SK-N-SH (cell line): ENCODE data around the gene DNAH14. TPM values are rescaled to one million over a fixed set of nuclear protein-coding genes. Genes with fewer than 3 reads are reported as not detected.

Experiments
- CTCF ChIA-PET: fragments of 300-600, 350-600 bp; formaldehyde crosslinking; extraction: SDS; loops from one replicate; lab custom pipeline; 2021; lab: Yijun Ruan, JAX
- POLR2A ChIA-PET: fragments of 350-600 bp; sonication (Branson Sonifier 250); formaldehyde crosslinking; extraction: SDS; loops from one replicate; lab custom pipeline; 2020; ENCODE audit warnings: antibody characterized with exemption, inconsistent platforms; lab: Yijun Ruan, JAX
- DNase-seq: peaks from one replicate; pipeline ENCODE4 v3.0.0; 2012
- H2AFZ ChIP-seq: fragments of 200-600 bp; sonication (generic); 2 replicates; pipeline ENCODE4 v1.8.1; 2016; ENCODE audit warnings: antibody characterized with exemption, mild to moderate bottlenecking, low read depth
- H3F3A ChIP-seq: fragments of 200-600 bp; sonication (generic); replicated peaks from 2 replicates; pipeline ENCODE3; 2016; ENCODE audit warnings: antibody characterized with exemption, mild to moderate bottlenecking; ENCODE audit not compliant: insufficient read depth
- H3K27ac ChIP-seq, 2 experiments: fragments of 200-500 bp in 1 of 2; fragments of 200-600 bp in 1 of 2; sonication (Bioruptor generic) in 1 of 2; sonication (generic), shearing (Covaris generic) in 1 of 2; 2 replicates each; pipeline versions ENCODE4 v1.5.1 to v1.6.1; 2014 to 2016; ENCODE audit warnings: low read depth in 2 of 2, inconsistent platforms in 1 of 2, low read length in 1 of 2, mild to moderate bottlenecking in 1 of 2, mixed read lengths in 1 of 2
- H3K27me3 ChIP-seq: fragments of 200-600 bp; sonication (generic), shearing (Covaris generic); 2 replicates; pipeline ENCODE4 v1.6.1; 2016; ENCODE audit warnings: mixed run types; ENCODE audit not compliant: insufficient read depth
- H3K36me3 ChIP-seq, 2 experiments: fragments of 200-500 bp in 1 of 2; fragments of 200-600 bp in 1 of 2; sonication (Bioruptor generic) in 1 of 2; sonication (generic) in 1 of 2; replicated peaks in 1 of 2; 2 replicates each; pipeline versions ENCODE3 to v1.5.1; 2014 to 2016; ENCODE audit warnings: low read length in 1 of 2, mild to moderate bottlenecking in 1 of 2; ENCODE audit not compliant: insufficient read depth in 2 of 2, control insufficient read depth in 1 of 2
- H3K4me1 ChIP-seq, 2 experiments: fragments of 200-500 bp in 1 of 2; fragments of 200-600 bp in 1 of 2; sonication (Bioruptor generic) in 1 of 2; sonication (generic), shearing (Covaris generic) in 1 of 2; 2 replicates each; pipeline versions ENCODE4 v1.5.1 to v1.6.1; 2014 to 2016; ENCODE audit warnings: low read depth in 1 of 2, low read length in 1 of 2, mixed run types in 1 of 2; ENCODE audit not compliant: insufficient read depth in 2 of 2, control insufficient read depth in 1 of 2
- H3K4me2 ChIP-seq: fragments of 200-600 bp; sonication (generic), shearing (Covaris generic); 2 replicates; pipeline ENCODE4 v1.6.1; 2017; ENCODE audit warnings: mixed run types
- H3K4me3 ChIP-seq, 2 experiments: fragments of 200-500 bp in 1 of 2; fragments of 200-600 bp in 1 of 2; sonication (Bioruptor generic) in 1 of 2; sonication (generic), shearing (Covaris generic) in 1 of 2; 2 replicates each; pipeline versions ENCODE4 v1.5.1 to v1.8.1; 2014 to 2016; ENCODE audit warnings: low read depth in 2 of 2, inconsistent platforms in 1 of 2, low read length in 1 of 2, mild to moderate bottlenecking in 1 of 2, mixed read lengths in 1 of 2, moderate library complexity in 1 of 2
- H3K79me2 ChIP-seq: fragments of 200-600 bp; sonication (generic); 2 replicates; pipeline ENCODE4 v1.8.1; 2017; ENCODE audit warnings: mild to moderate bottlenecking; ENCODE audit not compliant: insufficient read depth
- H3K9ac ChIP-seq: fragments of 200-600 bp; sonication (generic); 2 replicates; pipeline ENCODE4 v1.6.1; 2017; ENCODE audit warnings: mixed run types
- H3K9me2 ChIP-seq: fragments of 200-600 bp; sonication (generic); 2 replicates; pipeline ENCODE4 v1.6.1; 2017; ENCODE audit warnings: mixed run types
- H3K9me3 ChIP-seq: fragments of 200-600 bp; sonication (generic); 2 replicates; pipeline ENCODE4 v1.6.1; 2017; ENCODE audit warnings: mixed run types, mild to moderate bottlenecking, moderate library complexity
- H4K20me1 ChIP-seq: fragments of 200-600 bp; sonication (generic); 2 replicates; pipeline ENCODE4 v1.6.1; 2017; ENCODE audit warnings: mild to moderate bottlenecking, mixed run types; ENCODE audit not compliant: insufficient read depth
- ELF1 ChIP-seq: IDR thresholded peaks from 2 replicates; pipeline ENCODE4 v1.4.0; 2012
- EP300 ChIP-seq, 2 experiments: IDR thresholded peaks; 2 replicates each; pipeline versions ENCODE4 v1.4.0 to v1.6.1; 2012; ENCODE audit warnings: borderline replicate concordance in 1 of 2, low read depth in 1 of 2, low read length in 1 of 2
- EZH2phosphoT487 ChIP-seq: fragments of 200-600 bp; sonication (generic); IDR thresholded peaks from 2 replicates; pipeline ENCODE4 v1.6.1; 2017; ENCODE audit warnings: low read depth, mixed run types, mild to moderate bottlenecking, antibody characterized with exemption, moderate library complexity, borderline replicate concordance
- FOSL2 ChIP-seq: IDR thresholded peaks from 2 replicates; pipeline ENCODE4 v1.4.0; 2012; ENCODE audit warnings: low read depth, mild to moderate bottlenecking, moderate library complexity, borderline replicate concordance
- FOXJ3 ChIP-seq: sonication (generic); formaldehyde crosslinking; IDR thresholded peaks from 2 replicates; pipeline ENCODE4 v1.5.1; 2020; ENCODE audit warnings: mild to moderate bottlenecking, missing genetic modification reagents
- GABPA ChIP-seq: IDR thresholded peaks from 2 replicates; pipeline ENCODE4 v1.4.0; 2012; ENCODE audit warnings: low read depth, mild to moderate bottlenecking
- JUND ChIP-seq: IDR thresholded peaks from 2 replicates; pipeline ENCODE4 v1.4.0; 2012
- MEF2A ChIP-seq: IDR thresholded peaks from 2 replicates; pipeline ENCODE4 v1.4.0; 2012; ENCODE audit warnings: low read depth, borderline replicate concordance
- NRF1 ChIP-seq: IDR thresholded peaks from 2 replicates; pipeline ENCODE4 v1.6.1; 2012; ENCODE audit warnings: low read depth, mild to moderate bottlenecking, low read length
- POLR2AphosphoS5 ChIP-seq: IDR thresholded peaks from 2 replicates; pipeline ENCODE4 v1.6.1; 2012; ENCODE audit warnings: low read depth, low read length
- RCOR1 ChIP-seq: fragments of 150-350 bp; IDR thresholded peaks from 2 replicates; pipeline ENCODE4 v1.6.1; 2017; ENCODE audit warnings: antibody characterized with exemption, low read length
- SIN3A ChIP-seq: IDR thresholded peaks from 2 replicates; pipeline ENCODE4 v1.6.1; 2012; ENCODE audit warnings: low read depth, mild to moderate bottlenecking, low read length, moderate library complexity, borderline replicate concordance
- SMC3 ChIP-seq: IDR thresholded peaks from 2 replicates; pipeline ENCODE4 v1.6.1; 2012; ENCODE audit warnings: low read depth, low read length, improper control_type of control experiment
- TCF12 ChIP-seq: IDR thresholded peaks from 2 replicates; pipeline ENCODE4 v1.4.0; 2012
- TEAD4 ChIP-seq: IDR thresholded peaks from 2 replicates; pipeline ENCODE4 v1.4.0; 2012; ENCODE audit warnings: mild to moderate bottlenecking, borderline replicate concordance; ENCODE audit not compliant: insufficient read depth
- YY1 ChIP-seq: IDR thresholded peaks from 2 replicates; pipeline ENCODE4 v1.4.0; 2012; ENCODE audit warnings: low read depth, mild to moderate bottlenecking
- WGBS: methylation state at CpG from one replicate; pipeline ENCODE4 v1.1.6; 2017; ENCODE audit warnings: low lambda C conversion rate; 5-methylcytosine and 5-hydroxymethylcytosine counted together
- polyA plus RNA-seq, 3 experiments: library from polyadenylated mRNA; depleted of rRNA; stranded (reverse); fragments of >200 nt; gene quantifications; 2 replicates each; pipeline ENCODE4 v1.2.3, GENCODE V29; 2012
- TF ChIP-seq, protein P1 (sequence below): fragments of 200-600 bp; sonication (generic); IDR thresholded peaks from 2 replicates; pipeline ENCODE4 v1.6.1; 2017; ENCODE audit warnings: antibody characterized with exemption, mild to moderate bottlenecking, moderate library complexity
- TF ChIP-seq, protein P2 (sequence below): IDR thresholded peaks from 2 replicates; pipeline ENCODE4; 2012
- TF ChIP-seq, protein P3 (sequence below): fragments of 150-350 bp; IDR thresholded peaks from 2 replicates; pipeline ENCODE4 v1.6.1; 2016; ENCODE audit warnings: mild to moderate bottlenecking, low read depth, low read length

Gene DNAH14
- polyA plus RNA-seq, 1 of the 3 experiments (the other 2 are of a cell fraction) = 8.0 TPM

DNA sequence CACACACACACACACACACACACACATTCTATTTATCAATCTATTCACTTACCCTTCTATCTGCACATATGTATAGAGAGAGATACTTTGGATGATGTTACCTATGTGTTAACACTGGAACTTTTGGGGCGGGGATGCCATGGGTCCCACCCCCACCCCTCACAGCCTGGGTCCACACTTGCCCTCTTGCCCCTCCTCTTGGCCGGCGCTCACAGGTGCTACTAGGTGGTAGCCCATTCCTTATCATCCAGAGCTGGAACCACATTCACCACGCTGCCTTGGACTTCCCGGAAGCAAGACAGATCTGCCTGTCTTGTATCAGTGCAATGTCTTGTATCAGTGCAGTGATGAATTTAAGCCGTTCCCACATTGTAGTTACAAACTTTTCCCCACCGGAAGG lies 413.2 kb downstream of the DNAH14 start:
- CTCF ChIA-PET = interaction anchor here (0.8 to 1.2 kb wide), 4 partner anchors 19 to 783 kb away, joined by 3 to 5 read pairs (median 4); no protein-coding TSS in a partner anchor

DNA sequence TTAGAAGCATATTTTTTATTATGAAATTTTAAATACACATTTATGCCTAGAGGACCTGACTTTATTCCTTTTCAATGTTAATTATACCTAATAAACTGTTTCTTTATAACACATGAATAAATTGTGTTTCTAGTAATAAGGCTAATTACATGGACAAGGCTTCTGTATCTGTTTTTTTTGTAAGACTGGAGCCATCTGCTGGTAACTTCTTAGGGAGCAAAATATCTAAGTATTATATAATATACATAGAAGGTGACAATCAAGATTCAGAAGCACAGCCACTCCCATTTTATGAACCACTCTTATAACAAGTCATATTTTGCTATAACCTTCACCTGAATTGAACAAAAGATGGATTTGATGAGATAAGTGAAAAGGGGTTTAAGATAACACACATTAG lies 414.1 kb downstream of the DNAH14 start:
- ChIA-PET CTCF (interaction anchor here (0.8 to 1.2 kb wide), 4 partner anchors 19 to 782 kb away, joined by 3 to 5 read pairs (median 4); no protein-coding TSS in a partner anchor), POLR2A (no interaction called here)
- H3K36me3 ChIP-seq = no peaks in the 10 kb centered on the region
- no peaks in the 10 kb centered on the region for H3K27me3 ChIP-seq
- no peak overlapping the region for H3K4me3 ChIP-seq
- DNase-seq = no peak
- H4K20me1 ChIP-seq = no peaks in the 10 kb centered on the region
- H3K9ac ChIP-seq = no peak overlapping the region
- no peak overlapping the region for H2AFZ ChIP-seq
- no peak overlapping the region for H3K4me2 ChIP-seq
- no peaks in the 10 kb centered on the region for H3K79me2 ChIP-seq
- TF ChIP-seq, protein P1, sequence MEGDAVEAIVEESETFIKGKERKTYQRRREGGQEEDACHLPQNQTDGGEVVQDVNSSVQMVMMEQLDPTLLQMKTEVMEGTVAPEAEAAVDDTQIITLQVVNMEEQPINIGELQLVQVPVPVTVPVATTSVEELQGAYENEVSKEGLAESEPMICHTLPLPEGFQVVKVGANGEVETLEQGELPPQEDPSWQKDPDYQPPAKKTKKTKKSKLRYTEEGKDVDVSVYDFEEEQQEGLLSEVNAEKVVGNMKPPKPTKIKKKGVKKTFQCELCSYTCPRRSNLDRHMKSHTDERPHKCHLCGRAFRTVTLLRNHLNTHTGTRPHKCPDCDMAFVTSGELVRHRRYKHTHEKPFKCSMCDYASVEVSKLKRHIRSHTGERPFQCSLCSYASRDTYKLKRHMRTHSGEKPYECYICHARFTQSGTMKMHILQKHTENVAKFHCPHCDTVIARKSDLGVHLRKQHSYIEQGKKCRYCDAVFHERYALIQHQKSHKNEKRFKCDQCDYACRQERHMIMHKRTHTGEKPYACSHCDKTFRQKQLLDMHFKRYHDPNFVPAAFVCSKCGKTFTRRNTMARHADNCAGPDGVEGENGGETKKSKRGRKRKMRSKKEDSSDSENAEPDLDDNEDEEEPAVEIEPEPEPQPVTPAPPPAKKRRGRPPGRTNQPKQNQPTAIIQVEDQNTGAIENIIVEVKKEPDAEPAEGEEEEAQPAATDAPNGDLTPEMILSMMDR = peak; percentile 43
- TF ChIP-seq JUND (no peak), SIN3A (no peak), NRF1 (no peak)
- H3K4me1 ChIP-seq = peaks cover 0 to 8% of the 10 kb centered on the region in 2 experiments; a peak in 1 of 4 replicates
- no peak overlapping the region for H3K27ac ChIP-seq
- no peaks in the 10 kb centered on the region for H3K9me2 ChIP-seq
- no peaks in the 10 kb centered on the region for H3F3A ChIP-seq
- H3K9me3 ChIP-seq = no peaks in the 10 kb centered on the region

More for the DNA sequence above, 413.2 kb downstream of the DNAH14 start:
- POLR2A ChIA-PET = no interaction called here
- no peaks in the 10 kb centered on the region for H4K20me1 ChIP-seq
- DNase-seq = no peak
- no peaks in the 10 kb centered on the region for H3F3A ChIP-seq
- H3K4me3 ChIP-seq = no peak overlapping the region
- H3K9me3 ChIP-seq = no peaks in the 10 kb centered on the region
- no peaks in the 10 kb centered on the region for H3K79me2 ChIP-seq
- H3K27me3 ChIP-seq = no peaks in the 10 kb centered on the region
- H3K4me1 ChIP-seq = peaks cover 0 to 8% of the 10 kb centered on the region in 2 experiments; a peak in 1 of 4 replicates
- H3K9me2 ChIP-seq = no peaks in the 10 kb centered on the region
- 64% methylated on average over 5 of the region's 7 CpGs for WGBS
- no peak overlapping the region for H3K27ac ChIP-seq
- TF ChIP-seq ELF1 = no peak
- no peak for TF ChIP-seq TEAD4
- TF ChIP-seq, protein P2, sequence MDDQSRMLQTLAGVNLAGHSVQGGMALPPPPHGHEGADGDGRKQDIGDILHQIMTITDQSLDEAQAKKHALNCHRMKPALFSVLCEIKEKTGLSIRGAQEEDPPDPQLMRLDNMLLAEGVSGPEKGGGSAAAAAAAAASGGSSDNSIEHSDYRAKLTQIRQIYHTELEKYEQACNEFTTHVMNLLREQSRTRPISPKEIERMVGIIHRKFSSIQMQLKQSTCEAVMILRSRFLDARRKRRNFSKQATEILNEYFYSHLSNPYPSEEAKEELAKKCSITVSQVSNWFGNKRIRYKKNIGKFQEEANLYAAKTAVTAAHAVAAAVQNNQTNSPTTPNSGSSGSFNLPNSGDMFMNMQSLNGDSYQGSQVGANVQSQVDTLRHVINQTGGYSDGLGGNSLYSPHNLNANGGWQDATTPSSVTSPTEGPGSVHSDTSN = no peak
- TF ChIP-seq RCOR1 = no peak
- H3K4me2 ChIP-seq = no peak overlapping the region
- H3K36me3 ChIP-seq = no peaks in the 10 kb centered on the region
- H2AFZ ChIP-seq = no peak overlapping the region
- no peak overlapping the region for H3K9ac ChIP-seq

DNA sequence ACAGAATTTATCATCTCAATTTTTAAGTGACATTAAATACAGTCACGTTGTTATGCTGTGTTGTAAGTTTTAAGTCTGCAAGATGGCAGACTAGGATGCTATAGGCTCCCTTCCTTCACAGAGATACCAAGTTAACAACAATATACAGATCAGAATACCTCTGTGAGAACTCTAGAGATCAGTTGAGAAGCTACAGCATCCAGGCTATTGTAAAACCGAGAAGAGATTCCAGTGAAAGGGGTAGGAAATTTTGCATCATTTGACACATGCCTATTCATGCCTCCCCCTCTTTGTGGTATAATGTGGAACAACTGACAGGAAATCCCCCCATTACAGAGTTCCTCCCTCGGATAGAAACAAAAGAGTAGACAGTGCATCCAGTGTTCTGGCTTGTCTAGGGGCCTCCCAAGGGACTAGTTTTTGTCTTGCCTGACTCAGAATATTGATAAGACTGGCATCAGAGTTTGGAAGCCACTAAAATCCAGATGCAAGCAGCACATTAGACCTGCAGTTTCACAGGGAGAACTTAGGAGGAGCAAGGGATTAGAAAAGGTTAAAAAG lies 417.7 kb downstream of the DNAH14 start:
- H4K20me1 ChIP-seq = no peaks in the 10 kb centered on the region
- no peaks in the 10 kb centered on the region for H3K9me3 ChIP-seq
- no peaks in the 10 kb centered on the region for H3K27me3 ChIP-seq
- ChIA-PET CTCF (interaction anchor here (0.7 to 1.2 kb wide), 2 partner anchors 28 to 1231 kb away, joined by 3 to 4 read pairs; no protein-coding TSS in a partner anchor), POLR2A (no interaction called here)
- H3K79me2 ChIP-seq = no peaks in the 10 kb centered on the region
- H3K4me2 ChIP-seq = no peak overlapping the region
- no peaks in the 10 kb centered on the region for H3K9me2 ChIP-seq
- no peaks in the 10 kb centered on the region for H3F3A ChIP-seq
- H3K4me3 ChIP-seq = no peak overlapping the region
- H3K27ac ChIP-seq = no peak overlapping the region
- H3K36me3 ChIP-seq = no peaks in the 10 kb centered on the region
- H3K9ac ChIP-seq = no peak overlapping the region
- H2AFZ ChIP-seq = no peak overlapping the region
- WGBS = 14% methylated on average over 3 of the region's 3 CpGs
- peaks cover 0 to 8% of the 10 kb centered on the region in 2 experiments; a peak in 2 of 4 replicates for H3K4me1 ChIP-seq
- no peak for DNase-seq
- TF ChIP-seq EZH2phosphoT487 = no peak
- no peak for TF ChIP-seq GABPA
- TF ChIP-seq RCOR1 = no peak
- TF ChIP-seq EP300 (IDR thresholded peaks at IDR 0.05; ENCODE audit: borderline replicate concordance in 1 of 2, low read depth in 1 of 2, low read length in 1 of 2) = no peak
- TF ChIP-seq YY1 = no peak
- no peak for TF ChIP-seq TCF12
- no peak for TF ChIP-seq ELF1
- TF ChIP-seq SMC3 = no peak
- no peak for TF ChIP-seq MEF2A
- no peak for TF ChIP-seq FOSL2
- TF ChIP-seq POLR2AphosphoS5 = no peak
- TF ChIP-seq JUND = no peak
- TF ChIP-seq, protein P3, sequence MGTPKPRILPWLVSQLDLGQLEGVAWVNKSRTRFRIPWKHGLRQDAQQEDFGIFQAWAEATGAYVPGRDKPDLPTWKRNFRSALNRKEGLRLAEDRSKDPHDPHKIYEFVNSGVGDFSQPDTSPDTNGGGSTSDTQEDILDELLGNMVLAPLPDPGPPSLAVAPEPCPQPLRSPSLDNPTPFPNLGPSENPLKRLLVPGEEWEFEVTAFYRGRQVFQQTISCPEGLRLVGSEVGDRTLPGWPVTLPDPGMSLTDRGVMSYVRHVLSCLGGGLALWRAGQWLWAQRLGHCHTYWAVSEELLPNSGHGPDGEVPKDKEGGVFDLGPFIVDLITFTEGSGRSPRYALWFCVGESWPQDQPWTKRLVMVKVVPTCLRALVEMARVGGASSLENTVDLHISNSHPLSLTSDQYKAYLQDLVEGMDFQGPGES = no peak
- no peak for TF ChIP-seq FOXJ3 (CRISPR knock-in tag)
